DMS 273 treated with DMSO at 0.1 percent for 48 hours (cell line): ENCODE results near the gene SSPN.

Experiments used
- DNase-seq: peaks from one replicate; lab custom pipeline; 2025; lab: John Stamatoyannopoulos, UW

Gene SSPN

GRCh38 chr12:26195250-26195640, at the start of gene SSPN:
TSS of gene SSPN (plus strand) at chr12:26195573. CDS start at chr12:26195673, 100 bp downstream.
- no peak for DNase-seq

- no peak for DNase-seq
Measured at GRCh38 chr12:26148291-26148690, 47.1 kb upstream of the SSPN start.

- no peak for DNase-seq
Measured at GRCh38 chr12:26149968-26150500, 45.3 kb upstream of the SSPN start.

DNA sequence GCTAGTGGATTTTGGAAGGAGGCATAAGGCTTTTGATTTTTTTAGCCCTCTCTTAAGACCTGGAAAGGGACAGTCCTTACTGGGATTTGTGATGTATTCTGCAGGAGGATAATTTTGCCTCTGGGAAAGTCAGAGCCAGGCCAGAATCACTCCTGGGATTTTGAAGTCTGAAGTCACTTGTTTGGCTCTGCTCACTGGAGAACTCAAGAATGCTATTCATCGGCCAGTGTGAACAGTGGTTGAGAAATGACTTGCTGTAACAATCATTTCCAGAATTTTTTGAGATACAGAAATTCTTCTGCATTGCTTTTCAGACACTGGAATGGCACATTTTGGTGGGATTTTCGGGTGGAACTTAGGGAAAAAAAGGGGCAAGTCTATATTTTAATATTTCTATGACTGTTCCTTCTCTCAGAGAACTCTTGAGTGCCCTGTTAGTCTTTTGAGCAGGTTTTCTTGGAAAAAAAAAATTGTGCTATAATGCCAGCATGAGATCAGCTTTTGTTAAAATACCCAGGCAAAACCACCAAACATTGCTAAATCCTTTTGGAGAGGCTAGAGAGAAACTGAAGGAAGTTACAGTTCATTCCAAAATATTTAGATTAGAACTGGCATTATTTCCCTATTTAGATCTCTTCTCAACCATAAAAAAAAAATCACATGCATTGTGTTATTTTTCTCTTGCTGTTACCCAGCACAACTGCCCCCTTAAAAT, 44.5 kb upstream of the SSPN start:
- no peak for DNase-seq

DNA sequence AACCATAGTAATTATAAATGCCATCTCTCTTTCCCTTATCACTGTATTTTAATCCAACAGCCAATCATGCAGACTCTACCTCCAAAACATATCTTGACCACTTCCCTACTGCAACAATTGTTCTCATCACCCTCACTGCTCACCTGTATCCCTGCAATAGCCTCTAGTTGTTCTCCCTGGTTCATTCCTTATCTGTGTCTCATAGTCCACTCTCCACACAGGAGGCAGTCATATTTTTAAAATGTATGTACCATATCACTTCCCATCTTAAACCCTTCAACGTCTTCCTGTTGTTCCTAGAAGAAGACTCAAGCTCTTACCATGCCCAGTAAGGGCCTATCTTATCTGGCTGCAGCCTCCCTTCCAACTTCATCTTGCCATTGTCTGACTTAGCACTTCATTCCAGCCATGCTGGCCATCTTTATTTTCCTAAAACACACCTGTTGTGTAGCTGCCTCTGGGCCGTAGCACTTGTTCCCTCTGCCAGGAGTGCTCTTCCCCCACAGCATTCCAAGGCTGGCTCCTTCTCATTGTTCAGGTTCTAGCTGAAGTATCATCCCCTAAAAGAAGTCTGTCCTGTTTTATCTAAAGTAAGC, 42.8 kb upstream of the SSPN start:
- DNase-seq = no peak

DNA sequence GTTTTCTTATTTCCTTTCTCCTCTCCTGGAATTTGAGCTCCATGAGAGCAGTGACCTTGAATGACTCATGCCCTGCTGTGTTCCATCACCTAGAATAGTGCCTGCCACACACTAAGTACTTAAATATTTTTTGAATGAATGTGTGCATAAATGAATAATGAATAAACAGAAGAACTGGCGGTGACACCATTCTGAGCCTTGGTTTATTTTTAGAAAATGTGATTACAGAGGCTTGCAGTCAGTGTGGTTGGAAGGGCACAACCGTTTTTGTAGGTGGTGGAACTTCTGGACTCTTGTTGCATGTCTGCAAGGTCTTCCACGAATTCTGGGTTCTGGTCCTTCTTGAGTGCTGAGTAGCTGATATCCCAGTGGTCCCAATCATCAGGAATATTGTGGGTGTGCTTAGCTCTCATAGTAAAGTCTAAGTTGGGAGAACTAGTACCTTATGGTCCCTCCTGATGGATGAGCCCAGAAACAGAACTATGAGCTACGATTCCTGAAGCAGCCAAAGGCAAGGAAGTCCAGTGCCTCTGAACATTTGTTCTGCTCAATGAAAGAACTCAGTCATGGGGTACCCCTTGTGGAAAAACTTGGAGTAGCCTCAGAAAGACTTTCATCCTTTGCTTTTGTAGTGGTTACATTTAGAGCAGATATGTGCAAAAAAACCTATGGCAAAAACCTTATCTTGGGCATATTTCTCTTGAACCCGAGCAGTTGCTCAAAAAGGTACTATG, 41.8 kb upstream of the SSPN start:
- DNase-seq = no peak

GRCh38 chr12:26156201-26156871, 39.0 kb upstream of the SSPN start:
- no peak for DNase-seq

DNA sequence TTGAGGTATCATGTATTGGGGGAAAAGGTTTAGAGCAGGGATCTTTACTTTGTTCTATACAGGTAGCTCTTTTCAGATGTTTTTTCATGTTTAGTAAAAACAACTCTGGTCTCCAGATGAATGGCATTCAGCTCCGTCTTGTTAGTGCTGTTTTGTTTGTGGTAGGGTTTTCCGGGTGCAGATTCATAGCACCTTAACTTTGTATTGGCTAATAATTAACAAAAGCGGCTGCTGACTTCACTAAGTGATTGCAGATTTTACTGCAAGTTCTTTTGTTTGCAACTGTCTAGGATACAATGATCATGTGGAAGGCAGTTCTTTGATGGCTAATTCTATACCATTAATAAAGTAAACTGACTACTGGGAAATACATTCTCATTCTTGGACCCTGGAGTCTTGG, 38.4 kb upstream of the SSPN start:
- DNase-seq = no peak

GRCh38 chr12:26158078-26158764, 37.2 kb upstream of the SSPN start:
- DNase-seq = no peak

GRCh38 chr12:26162174-26162573, 33.2 kb upstream of the SSPN start:
- DNase-seq = no peak

DNA sequence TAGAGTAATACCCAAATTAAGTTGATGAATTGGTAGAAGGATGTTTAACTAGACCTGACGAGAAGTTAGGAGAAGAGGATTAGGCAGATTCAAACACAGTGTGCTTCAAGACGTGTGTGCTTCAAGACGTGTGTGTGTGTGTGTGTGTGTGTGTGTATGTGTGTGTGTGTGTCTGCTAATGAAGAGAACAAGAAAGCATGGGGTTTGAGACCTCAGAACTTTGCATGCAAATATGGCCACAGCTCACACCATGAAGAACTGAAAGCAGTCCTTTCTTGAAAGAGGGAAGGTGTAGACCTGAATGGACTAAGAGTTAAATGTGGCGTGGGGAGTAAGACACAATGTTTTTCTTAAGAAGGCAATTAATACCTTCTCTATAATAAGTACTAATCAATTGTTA, 32.5 kb upstream of the SSPN start:
- no peak for DNase-seq

DNA sequence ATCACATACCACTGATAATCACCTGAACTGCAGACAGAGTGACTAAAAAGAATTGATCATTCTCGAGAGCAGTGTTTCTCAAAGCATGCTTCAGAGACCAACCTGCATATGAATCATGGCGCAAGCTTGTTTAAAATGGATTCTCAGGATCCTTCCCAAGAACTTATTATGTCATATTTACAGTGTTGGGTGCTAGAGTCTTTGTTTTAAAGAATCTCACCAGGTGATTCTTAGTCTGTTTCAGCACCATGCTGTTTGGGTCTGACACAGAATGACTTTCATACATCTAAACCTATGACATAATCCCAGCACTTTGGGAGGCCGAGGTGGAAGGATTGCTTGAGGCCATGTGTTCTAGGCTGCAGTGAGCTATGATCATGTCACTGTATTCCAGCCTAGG, 31.3 kb upstream of the SSPN start:
- DNase-seq = no peak

DNA sequence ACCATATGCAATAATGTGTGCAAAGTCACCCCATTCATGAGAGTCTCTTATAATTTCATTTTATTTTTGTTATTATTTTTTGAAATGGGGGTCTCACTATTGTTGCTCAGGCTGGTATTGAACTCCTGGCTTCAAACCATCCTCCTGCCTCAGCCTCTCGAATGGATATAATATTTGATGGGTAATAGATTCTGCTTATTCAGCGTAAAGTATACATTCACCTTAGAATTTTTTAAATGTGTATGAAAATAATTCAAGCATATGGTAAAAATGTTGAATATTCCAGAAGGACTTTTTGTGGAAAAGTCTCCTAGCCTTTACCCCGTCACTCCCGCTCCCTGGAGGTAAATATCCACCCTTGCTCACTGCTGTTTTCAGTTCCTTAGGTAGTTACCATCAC, 23.4 kb upstream of the SSPN start:
- no peak for DNase-seq

DNA sequence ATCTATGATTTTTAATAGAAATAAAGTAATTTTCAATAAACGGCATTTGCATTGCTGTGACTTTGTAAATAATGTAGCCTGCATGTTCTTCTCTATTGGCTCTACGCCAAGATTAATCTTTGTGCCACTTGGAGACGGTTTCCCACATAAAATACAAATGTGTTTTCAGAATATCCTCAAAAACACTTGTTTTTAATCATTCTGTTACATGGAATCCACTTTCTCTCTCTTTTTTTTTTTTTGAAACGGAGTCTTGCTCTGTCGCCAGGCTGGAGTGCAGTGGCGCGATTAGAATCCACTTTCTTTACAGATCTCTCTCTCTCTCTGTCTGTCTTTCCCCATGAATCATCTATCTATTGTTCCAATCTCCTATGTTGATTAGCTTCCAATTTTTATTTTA, 22.8 kb upstream of the SSPN start:
- no peak for DNase-seq

DNA sequence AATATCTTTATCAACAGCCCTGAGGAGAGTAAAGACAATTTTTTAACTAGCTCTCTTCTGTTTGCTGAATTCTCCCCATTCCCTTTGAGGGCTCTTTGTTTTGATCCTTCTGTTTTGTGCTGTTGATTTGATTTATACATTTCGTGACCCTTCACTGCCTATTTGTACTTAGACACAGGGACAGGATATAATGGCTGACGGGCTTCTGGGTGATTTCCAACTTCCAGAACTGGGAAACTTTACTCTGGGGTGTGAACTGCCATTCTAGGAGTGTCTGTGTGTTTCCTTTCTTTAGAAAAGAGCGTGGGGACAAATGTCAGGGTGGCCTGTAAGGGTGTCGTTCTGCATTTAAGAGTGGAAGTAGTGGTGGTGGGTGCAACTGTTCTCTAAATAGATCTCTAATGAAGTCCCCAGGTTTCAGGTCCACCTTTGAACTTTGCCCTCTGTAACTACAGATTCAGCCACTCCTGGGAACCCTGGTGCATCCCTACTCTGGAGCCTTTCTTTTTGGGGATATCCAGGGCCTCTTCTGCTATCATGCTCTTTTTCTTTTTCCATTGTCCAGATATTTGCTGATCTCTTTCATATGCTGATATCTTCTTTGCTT, 22.3 kb upstream of the SSPN start:
- no peak for DNase-seq

- no peak for DNase-seq
Measured at GRCh38 chr12:26176725-26177124, 18.6 kb upstream of the SSPN start.

- DNase-seq = no peak
Measured at GRCh38 chr12:26177283-26177682, 18.1 kb upstream of the SSPN start.

DNA sequence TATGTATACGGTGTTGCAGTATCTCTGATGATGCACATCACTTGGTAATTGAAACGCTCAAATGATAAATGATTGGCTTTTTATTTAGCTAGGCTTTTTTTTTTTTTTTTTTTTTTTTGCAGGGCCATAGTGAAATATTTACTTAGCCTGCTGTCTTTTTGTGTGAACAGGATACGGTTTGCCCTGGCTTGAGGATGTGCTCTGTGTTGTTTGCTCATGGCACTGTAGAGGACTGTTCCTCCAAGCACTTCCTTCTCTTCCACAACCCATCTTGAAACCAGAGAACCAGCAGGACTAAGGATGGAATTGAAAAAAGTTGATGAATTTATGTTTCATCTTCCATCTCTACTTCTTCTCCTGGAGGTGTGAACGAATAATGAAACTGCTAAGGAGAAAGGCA, 15.5 kb upstream of the SSPN start:
- DNase-seq = no peak

DNA sequence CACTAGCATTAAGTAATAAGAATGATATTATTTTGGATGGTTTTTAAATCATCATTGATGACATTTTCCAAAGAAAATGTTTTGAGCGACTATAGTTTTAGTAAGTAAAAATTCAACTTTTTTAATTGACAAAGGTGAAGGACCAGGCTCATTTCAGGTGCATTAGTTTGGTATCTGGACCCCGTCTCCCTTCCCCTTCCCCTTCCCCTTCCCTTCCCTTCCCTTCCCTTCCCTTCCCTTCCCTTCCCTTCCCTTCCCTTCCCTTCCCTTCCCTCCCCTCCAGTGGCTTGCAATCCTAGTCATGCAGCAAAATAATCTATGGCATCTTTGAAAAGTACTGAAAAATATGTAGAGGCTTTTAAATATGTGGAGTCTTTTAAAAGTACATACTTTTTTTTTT, 13.0 kb upstream of the SSPN start:
- no peak for DNase-seq

- no peak for DNase-seq
Measured at GRCh38 chr12:26185532-26186320, 9.6 kb upstream of the SSPN start.
